Suprapubic skin (tissue), 4 donors: ENCODE results near the gene PLEKHG4B.

ENCODE experiments used
- POLR2A ChIP-seq, 2 donors: fragments of 450-650 bp; IDR thresholded peaks; one replicate each; pipeline ENCODE4 v1.6.1; 2017; ENCODE audit warnings: antibody characterized with exemption in 2 of 2, mild to moderate bottlenecking in 2 of 2, moderate library complexity in 2 of 2
- POLR2AphosphoS5 ChIP-seq, 3 donors: sonication (generic); formaldehyde crosslinking; IDR thresholded peaks; one replicate each; pipeline ENCODE4 v1.6.1; 2017; ENCODE audit warnings: antibody characterized with exemption in 3 of 3
- TF ChIP-seq, protein P1 (sequence below), 2 donors: fragments of 200-600 bp in 1 of 2; fragments of 450-650 bp in 1 of 2; sonication (generic) in 1 of 2; IDR thresholded peaks; one replicate each; pipeline ENCODE4 v1.5.1; 2016 to 2019; ENCODE audit warnings: antibody characterized with exemption in 2 of 2, mild to moderate bottlenecking in 1 of 2, moderate library complexity in 1 of 2

DNA sequence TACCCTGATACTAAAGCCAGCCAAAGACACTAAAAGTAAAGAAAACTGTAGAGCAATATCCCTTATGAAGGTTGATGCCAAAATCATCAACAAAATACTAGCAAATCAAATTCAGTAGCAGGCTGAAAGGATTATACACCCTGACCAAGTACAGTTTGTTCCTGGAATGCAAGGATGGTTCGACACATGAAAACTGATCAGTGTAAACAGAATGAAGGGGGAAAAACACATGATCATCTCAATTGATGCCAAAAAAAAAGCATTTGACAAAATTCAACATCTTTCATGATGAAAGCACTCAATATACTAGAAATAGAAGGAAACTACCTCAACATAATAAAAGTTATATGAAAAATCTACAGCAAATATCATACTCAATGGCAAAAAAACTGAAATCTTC lies 55.8 kb downstream of the PLEKHG4B start:
- TF ChIP-seq, protein P1, sequence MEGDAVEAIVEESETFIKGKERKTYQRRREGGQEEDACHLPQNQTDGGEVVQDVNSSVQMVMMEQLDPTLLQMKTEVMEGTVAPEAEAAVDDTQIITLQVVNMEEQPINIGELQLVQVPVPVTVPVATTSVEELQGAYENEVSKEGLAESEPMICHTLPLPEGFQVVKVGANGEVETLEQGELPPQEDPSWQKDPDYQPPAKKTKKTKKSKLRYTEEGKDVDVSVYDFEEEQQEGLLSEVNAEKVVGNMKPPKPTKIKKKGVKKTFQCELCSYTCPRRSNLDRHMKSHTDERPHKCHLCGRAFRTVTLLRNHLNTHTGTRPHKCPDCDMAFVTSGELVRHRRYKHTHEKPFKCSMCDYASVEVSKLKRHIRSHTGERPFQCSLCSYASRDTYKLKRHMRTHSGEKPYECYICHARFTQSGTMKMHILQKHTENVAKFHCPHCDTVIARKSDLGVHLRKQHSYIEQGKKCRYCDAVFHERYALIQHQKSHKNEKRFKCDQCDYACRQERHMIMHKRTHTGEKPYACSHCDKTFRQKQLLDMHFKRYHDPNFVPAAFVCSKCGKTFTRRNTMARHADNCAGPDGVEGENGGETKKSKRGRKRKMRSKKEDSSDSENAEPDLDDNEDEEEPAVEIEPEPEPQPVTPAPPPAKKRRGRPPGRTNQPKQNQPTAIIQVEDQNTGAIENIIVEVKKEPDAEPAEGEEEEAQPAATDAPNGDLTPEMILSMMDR (IDR thresholded peaks at IDR 0.05): no peak
- TF ChIP-seq POLR2A (IDR thresholded peaks at IDR 0.05) (no peak), POLR2AphosphoS5 (IDR thresholded peaks at IDR 0.05) (no peak)
